AG04450 (cell line): ENCODE measurements around the gene NACC2. TPM values are rescaled to one million over a fixed set of nuclear protein-coding genes. Genes with fewer than 3 reads are reported as not detected.

Experiments used
- CTCF ChIA-PET: fragments of 300-600, 350-600 bp; formaldehyde crosslinking; extraction: SDS; loops from one replicate; lab custom pipeline; 2022; ENCODE audit warnings: antibody characterized with exemption, inconsistent platforms; lab: Charles Lee
- POLR2A ChIA-PET: fragments of 350-600 bp; formaldehyde crosslinking; extraction: SDS; loops from one replicate; lab custom pipeline; 2021; ENCODE audit warnings: antibody characterized with exemption, inconsistent platforms; lab: Yijun Ruan, JAX
- DNase-seq: peaks from one replicate; pipeline ENCODE4 v3.0.0-alpha.2; 2011; ENCODE audit warnings: low read depth, low spot score
- H3K27ac ChIP-seq: one replicate; pipeline ENCODE4 v1.5.1; 2012; ENCODE audit warnings: low read depth, low read length, control low read depth
- H3K27me3 ChIP-seq: one replicate; pipeline ENCODE4 v1.6.0; 2012; ENCODE audit warnings: low read length; ENCODE audit not compliant: control insufficient read depth, insufficient read depth
- H3K4me3 ChIP-seq: 2 replicates; pipeline ENCODE4 v1.5.1; 2011; ENCODE audit warnings: mild to moderate bottlenecking, low read depth, low read length, control low read depth
- H3K9me3 ChIP-seq: 2 replicates; pipeline ENCODE4 v1.5.1; 2012; ENCODE audit warnings: low read length; ENCODE audit not compliant: control insufficient read depth, insufficient read depth
- polyA plus RNA-seq: library from polyadenylated mRNA; depleted of rRNA; stranded (reverse); fragments of >200 nt; gene quantifications from 2 replicates; pipeline ENCODE4 v1.2.3, GENCODE V29; 2011
- TF ChIP-seq, protein P1 (sequence below): IDR thresholded peaks from 2 replicates; pipeline ENCODE4 v1.5.1; 2011; ENCODE audit warnings: low read depth, low read length, control low read depth, inconsistent platforms

The NACC2 gene
- polyA plus RNA-seq, 1 experiment, result 11.7 TPM

GRCh38 chr9:136088481-136088938, 6.6 kb downstream of the NACC2 start:
- Histone ChIP-seq H3K4me3 (no peak overlapping the region), H3K27me3 (no peaks in the 10 kb centered on the region), H3K27ac (no peak overlapping the region), H3K9me3 (no peaks in the 10 kb centered on the region; the same call in 1 of the 2 replicates)
- no peak for DNase-seq
- ChIA-PET CTCF (no interaction called here), POLR2A (no interaction called here)
- TF ChIP-seq, protein P1, sequence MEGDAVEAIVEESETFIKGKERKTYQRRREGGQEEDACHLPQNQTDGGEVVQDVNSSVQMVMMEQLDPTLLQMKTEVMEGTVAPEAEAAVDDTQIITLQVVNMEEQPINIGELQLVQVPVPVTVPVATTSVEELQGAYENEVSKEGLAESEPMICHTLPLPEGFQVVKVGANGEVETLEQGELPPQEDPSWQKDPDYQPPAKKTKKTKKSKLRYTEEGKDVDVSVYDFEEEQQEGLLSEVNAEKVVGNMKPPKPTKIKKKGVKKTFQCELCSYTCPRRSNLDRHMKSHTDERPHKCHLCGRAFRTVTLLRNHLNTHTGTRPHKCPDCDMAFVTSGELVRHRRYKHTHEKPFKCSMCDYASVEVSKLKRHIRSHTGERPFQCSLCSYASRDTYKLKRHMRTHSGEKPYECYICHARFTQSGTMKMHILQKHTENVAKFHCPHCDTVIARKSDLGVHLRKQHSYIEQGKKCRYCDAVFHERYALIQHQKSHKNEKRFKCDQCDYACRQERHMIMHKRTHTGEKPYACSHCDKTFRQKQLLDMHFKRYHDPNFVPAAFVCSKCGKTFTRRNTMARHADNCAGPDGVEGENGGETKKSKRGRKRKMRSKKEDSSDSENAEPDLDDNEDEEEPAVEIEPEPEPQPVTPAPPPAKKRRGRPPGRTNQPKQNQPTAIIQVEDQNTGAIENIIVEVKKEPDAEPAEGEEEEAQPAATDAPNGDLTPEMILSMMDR, result no peak

- TF ChIP-seq, protein P1, result no peak
- no peaks in the 10 kb centered on the region for H3K27me3 ChIP-seq
- ChIA-PET CTCF (no interaction called here), POLR2A (no interaction called here)
- H3K4me3 ChIP-seq, result no peak overlapping the region
- no peak overlapping the region for H3K27ac ChIP-seq
- DNase-seq, result no peak
- H3K9me3 ChIP-seq, result no peaks in the 10 kb centered on the region; the same call in 1 of the 2 replicates
These were observed 7.2 kb downstream of the NACC2 start for GRCh38 chr9:136087741-136088480.

DNA sequence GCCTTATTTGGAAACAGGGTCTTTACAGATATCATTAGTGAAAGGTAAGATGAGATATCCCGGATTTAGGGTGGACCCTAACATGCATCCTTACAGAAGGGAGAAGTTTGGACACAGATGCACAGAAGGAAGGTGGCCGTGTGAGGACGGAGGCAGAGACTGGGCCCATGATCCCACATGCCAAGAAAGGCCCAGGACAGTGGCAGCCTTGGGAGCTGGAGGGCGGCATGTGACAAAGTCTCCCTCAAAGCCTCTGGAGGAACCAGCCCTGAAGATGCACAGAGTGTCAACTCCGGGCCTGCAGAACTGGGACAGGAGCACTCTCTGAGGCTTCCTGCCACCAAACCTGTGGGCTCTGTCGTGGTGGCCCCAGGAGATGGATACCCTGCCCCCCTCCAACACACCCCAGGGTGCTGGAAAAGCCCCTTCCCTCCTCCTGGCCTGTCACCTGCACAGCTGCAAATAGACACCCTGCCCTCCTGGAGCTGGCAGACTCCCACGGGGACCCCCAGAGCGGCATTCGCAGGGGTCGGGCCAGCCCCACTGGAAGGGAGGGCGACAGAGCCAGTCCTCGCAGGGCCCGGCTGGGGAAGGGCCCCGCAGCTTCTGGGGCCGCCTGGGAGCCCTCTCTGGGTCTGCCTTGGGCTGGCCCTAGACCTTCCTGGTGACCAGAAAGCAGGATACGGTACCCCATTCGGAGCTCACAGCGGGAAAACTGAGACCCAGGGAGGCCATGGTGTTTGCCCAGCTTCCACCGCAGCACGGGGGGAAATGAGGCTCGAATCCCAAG, 7.9 kb downstream of the NACC2 start:
- TF ChIP-seq, protein P1, result no peak
- Histone ChIP-seq H3K9me3 (no peaks in the 10 kb centered on the region; the same call in 1 of the 2 replicates), H3K4me3 (no peak overlapping the region), H3K27me3 (no peaks in the 10 kb centered on the region), H3K27ac (no peak overlapping the region)
- CTCF ChIA-PET, result no interaction called here
- POLR2A ChIA-PET, result no interaction called here
- no peak for DNase-seq

DNA sequence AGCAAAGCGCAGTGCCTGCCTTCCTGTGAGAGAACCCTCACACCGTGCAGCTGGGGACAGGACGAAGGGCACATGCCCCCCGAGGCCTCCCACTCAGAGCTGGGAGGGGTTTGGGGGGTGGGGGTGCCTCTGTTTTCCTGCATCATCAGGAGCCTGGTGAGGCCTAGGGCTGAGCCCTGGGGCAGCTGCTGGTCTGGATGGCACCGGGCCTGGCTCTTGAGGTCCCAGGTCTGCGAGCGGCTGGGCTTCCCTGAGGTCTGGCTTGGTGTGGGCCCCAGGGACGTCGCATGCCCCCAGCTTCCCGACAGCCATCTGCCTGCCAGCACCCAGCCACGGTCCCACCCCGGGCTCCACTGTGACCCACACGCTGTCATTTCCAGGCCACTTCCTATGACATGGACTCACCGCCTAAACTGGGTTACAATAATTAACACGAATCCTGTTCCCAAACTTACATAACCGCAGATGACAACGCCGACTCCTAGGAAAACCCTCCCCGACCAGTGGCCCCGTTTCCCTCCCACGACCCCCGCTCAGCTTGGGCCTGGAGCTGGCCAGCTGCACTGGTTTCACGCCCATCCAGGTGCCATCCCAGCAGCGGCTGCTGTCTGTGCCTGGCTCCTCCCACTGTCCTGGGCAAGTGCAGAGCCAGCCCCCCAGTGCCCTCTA, 8.7 kb downstream of the NACC2 start:
- ChIA-PET CTCF (interaction anchor here (0.5 kb wide), 1 partner anchor 125 kb away, joined by 3 read pairs; no protein-coding TSS in a partner anchor), POLR2A (no interaction called here)
- DNase-seq, result no peak
- Histone ChIP-seq H3K4me3 (no peak overlapping the region), H3K27ac (no peak overlapping the region), H3K27me3 (no peaks in the 10 kb centered on the region), H3K9me3 (no peaks in the 10 kb centered on the region; the same call in 1 of the 2 replicates)
- TF ChIP-seq, protein P1, result no peak
